GM04504 (cell line): ENCODE measurements around the gene CTNND1.

Experiments used
- DNase-seq: peaks from one replicate; pipeline ENCODE4 v3.0.0-alpha.2; 2012; ENCODE audit warnings: low read depth

Gene CTNND1

GRCh38 chr11:57762235-57762861, 746 bp downstream of the CTNND1 start:
- no peak for DNase-seq

GRCh38 chr11:57763568-57763967, 2.0 kb downstream of the CTNND1 start:
- DNase-seq = no peak

- no peak for DNase-seq
Observed at GRCh38 chr11:57764021-57764420, 2.4 kb downstream of the CTNND1 start.

GRCh38 chr11:57764566-57764965, 3.0 kb downstream of the CTNND1 start:
- DNase-seq = no peak

GRCh38 chr11:57764972-57765371, 3.4 kb downstream of the CTNND1 start:
- DNase-seq = no peak

- no peak for DNase-seq
Observed at GRCh38 chr11:57770793-57771192, 9.2 kb downstream of the CTNND1 start.

GRCh38 chr11:57771365-57771764, 9.8 kb downstream of the CTNND1 start:
- no peak for DNase-seq

GRCh38 chr11:57772562-57772961, 11.0 kb downstream of the CTNND1 start:
- DNase-seq = no peak

GRCh38 chr11:57773026-57773598, 11.5 kb downstream of the CTNND1 start:
- no peak for DNase-seq

- DNase-seq = no peak
Observed at GRCh38 chr11:57775491-57775890, 13.9 kb downstream of the CTNND1 start.

- peak; percentile 55 for DNase-seq
Observed at GRCh38 chr11:57776031-57776521, 14.5 kb downstream of the CTNND1 start.

- no peak for DNase-seq
Observed at GRCh38 chr11:57776577-57777210, 15.1 kb downstream of the CTNND1 start.

- no peak for DNase-seq
Observed at GRCh38 chr11:57777969-57778317, 16.3 kb downstream of the CTNND1 start.

- DNase-seq = peak; percentile 96
Observed at GRCh38 chr11:57778318-57779037, 16.9 kb downstream of the CTNND1 start.

GRCh38 chr11:57779276-57779675, 17.7 kb downstream of the CTNND1 start:
- peak; percentile 46 for DNase-seq

- DNase-seq = no peak
Observed at GRCh38 chr11:57781529-57781943, 19.9 kb downstream of the CTNND1 start.

- DNase-seq = no peak
Observed at GRCh38 chr11:57785072-57785471, 23.5 kb downstream of the CTNND1 start.

- no peak for DNase-seq
Observed at GRCh38 chr11:57786436-57786835, 24.8 kb downstream of the CTNND1 start.

- no peak for DNase-seq
Observed at GRCh38 chr11:57787006-57787604, 25.5 kb downstream of the CTNND1 start.

- no peak for DNase-seq
Observed at GRCh38 chr11:57787920-57788702, 26.5 kb downstream of the CTNND1 start.

- DNase-seq = no peak
Observed at GRCh38 chr11:57788703-57789088, 27.1 kb downstream of the CTNND1 start.
